Heart right ventricle (tissue), 16 donors: ENCODE data around the gene IMMP2L. TPM values are rescaled to one million over a fixed set of nuclear protein-coding genes. Genes with fewer than 3 reads are reported as not detected.

Source experiments
- ATAC-seq, 8 donors: fragments of 200-7000 bp; cut with Tn5 transposase; one replicate each; pipeline ENCODE4 v1.9.1; 2020; ENCODE audit warnings: mild to moderate bottlenecking in 8 of 8, moderate library complexity in 8 of 8, moderate number of reproducible peaks in 1 of 8
- DNase-seq, 2 donors: peaks; one replicate each; pipeline ENCODE4 v3.0.0-alpha.2; 2020
- H3K27ac ChIP-seq, 10 donors: fragments of 200-600 bp; sonication (generic) in 2 of 10; one replicate each; pipeline versions ENCODE4 v1.5.0 to v1.8.0; 2020 to 2022; ENCODE audit warnings: mild to moderate bottlenecking in 3 of 10
- H3K27me3 ChIP-seq, 7 donors: fragments of 200-600 bp; one replicate each; pipeline ENCODE4 v1.8.0; 2021 to 2022; ENCODE audit warnings: mild to moderate bottlenecking in 2 of 7
- H3K36me3 ChIP-seq, 9 donors: fragments of 200-600 bp; sonication (generic) in 1 of 9; one replicate each; pipeline versions ENCODE4 v1.5.0 to v1.8.0; 2020 to 2022; ENCODE audit warnings: mild to moderate bottlenecking in 2 of 9
- H3K4me1 ChIP-seq, 9 donors: fragments of 200-600 bp; sonication (generic) in 1 of 9; one replicate each; pipeline versions ENCODE4 v1.5.0 to v1.8.0; 2020 to 2022; ENCODE audit warnings: mild to moderate bottlenecking in 4 of 9
- H3K4me3 ChIP-seq, 10 donors: fragments of 200-600 bp; sonication (generic) in 2 of 10; one replicate each; pipeline versions ENCODE4 v1.5.0 to v1.8.0; 2020 to 2022; ENCODE audit warnings: mild to moderate bottlenecking in 7 of 10, moderate library complexity in 2 of 10
- H3K9me3 ChIP-seq, 11 donors: fragments of 200-600 bp in 10 of 11; sonication (generic) in 2 of 11; one replicate each; pipeline versions ENCODE4 v1.5.0 to v1.8.0; 2013 to 2022; ENCODE audit warnings: mild to moderate bottlenecking in 2 of 11, control low read depth in 1 of 11, moderate library complexity in 1 of 11
- WGBS, 2 donors: extraction: QIAGEN DNeasy Blood & Tissue Kit; methylation state at CpG; one replicate each; pipeline ENCODE4 v1.1.7; 2013; ENCODE audit warnings: inconsistent platforms in 1 of 2; 5-methylcytosine and 5-hydroxymethylcytosine counted together
- intact Hi-C, 10 donors: fragments of 100-400 bp; cut with DNase I; formaldehyde crosslinking; loops; one replicate each; pipeline versions ENCODE4 v1.11.1 to v1.14.2; 2022
- polyA plus RNA-seq, 2 donors: library from polyadenylated mRNA; stranded (reverse); fragments of 200-250 nt; gene quantifications; one replicate each; pipeline ENCODE4 v1.2.3, GENCODE V29; 2013
- total RNA-seq, 10 donors: library from RNA; stranded (reverse); fragmentation: NEBNext Ultra II Directional in 3 of 10; extraction: Animal tissue kit (Norgen Biotek cat#: 25700) in 3 of 10; gene quantifications; one replicate each; pipeline versions ENCODE4 v1.2.1 to v1.2.4, GENCODE V29; 2021 to 2023
- TF ChIP-seq, protein P1 (sequence below), 9 donors: fragments of 200-600 bp; sonication (generic) in 2 of 9; IDR thresholded peaks; one replicate each; pipeline versions ENCODE4 v1.5.0 to v1.8.0; 2021 to 2022; ENCODE audit warnings: antibody characterized with exemption in 9 of 9, mild to moderate bottlenecking in 5 of 9, moderate library complexity in 1 of 9
- donor health status: Arrhythmogenic right ventricular cardiomyopathy.
- donor health status: ischemic (EF 13 %, LVEDD 7.1; RV severe dilation, severe dysfunction).
- donor health status: healthy with polysubstance abuse.
- donor health status: DM: no; HTN: yes; CAD: no.
- donor health status: DM: no; HTN: no; CAD: no.
- donor health status: ischemic (EF 25% LVEDD 6.9; RV normal size, moderate dysfunction).
- donor health status: ischemic (EF 25% LVEDD 5.7; RV mildly dilated, moderate dysfunction).
- donor health status: healthy.
- donor health status: DM: yes; HTN: yes; CAD: no.
- donor health status: Ischemic cardiomyopathy.
- donor health status: ischemic (EF 35%, LVEDD 5.7; RV mildly dilated, moderate dysfunction).
- donor health status: nonischemic (EF 11% LVEDD 7.7; RV severe dilation, severe dysfunction).
- donor health status: DM: yes; HTN: yes; CAD: no.
- donor health status: PGD.
- donor health status: ischemic (EF 29% LVEDD 5.4; RV normal size, mild dysfunction).
- donor health status: nonischemic (EF 23%, LVEDD 6.1; RV moderate dilation, normal function).

Gene IMMP2L
- total and polyA plus RNA-seq, 12 donors = 4.3 to 20.8 (median 17.3) TPM

DNA sequence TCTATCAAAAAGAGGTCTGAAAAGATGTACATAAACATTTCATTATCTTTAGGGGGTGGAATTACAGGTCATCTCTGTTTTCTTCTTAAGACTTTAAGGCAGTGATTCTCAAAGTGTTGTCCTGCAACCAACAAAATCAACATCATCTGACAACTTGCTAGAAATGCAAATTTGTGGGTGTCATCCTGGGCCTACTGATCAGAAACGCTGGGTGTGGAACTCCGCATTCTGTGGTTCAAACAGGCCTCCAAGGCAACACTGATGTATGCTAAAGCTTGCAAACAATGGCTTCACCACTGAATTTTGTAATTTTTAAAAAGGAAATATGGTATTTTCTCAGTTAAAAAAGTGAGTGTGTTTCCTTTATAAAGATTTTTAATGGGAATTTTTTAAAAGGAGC is 873.4 kb downstream of the IMMP2L start:
- Histone ChIP-seq H3K4me3 (no peak overlapping the region), H3K27me3 (no peaks in the 10 kb centered on the region), H3K4me1 (no peaks in the 10 kb centered on the region), H3K9me3 (peaks cover 0 to 5% (median 0%) of the 10 kb centered on the region in 11 donors), H3K27ac (no peak overlapping the region), H3K36me3 (no peaks in the 10 kb centered on the region)
- ATAC-seq = no peak
- DNase-seq = no peak
- intact Hi-C loops = no loop called here
- TF ChIP-seq, protein P1, sequence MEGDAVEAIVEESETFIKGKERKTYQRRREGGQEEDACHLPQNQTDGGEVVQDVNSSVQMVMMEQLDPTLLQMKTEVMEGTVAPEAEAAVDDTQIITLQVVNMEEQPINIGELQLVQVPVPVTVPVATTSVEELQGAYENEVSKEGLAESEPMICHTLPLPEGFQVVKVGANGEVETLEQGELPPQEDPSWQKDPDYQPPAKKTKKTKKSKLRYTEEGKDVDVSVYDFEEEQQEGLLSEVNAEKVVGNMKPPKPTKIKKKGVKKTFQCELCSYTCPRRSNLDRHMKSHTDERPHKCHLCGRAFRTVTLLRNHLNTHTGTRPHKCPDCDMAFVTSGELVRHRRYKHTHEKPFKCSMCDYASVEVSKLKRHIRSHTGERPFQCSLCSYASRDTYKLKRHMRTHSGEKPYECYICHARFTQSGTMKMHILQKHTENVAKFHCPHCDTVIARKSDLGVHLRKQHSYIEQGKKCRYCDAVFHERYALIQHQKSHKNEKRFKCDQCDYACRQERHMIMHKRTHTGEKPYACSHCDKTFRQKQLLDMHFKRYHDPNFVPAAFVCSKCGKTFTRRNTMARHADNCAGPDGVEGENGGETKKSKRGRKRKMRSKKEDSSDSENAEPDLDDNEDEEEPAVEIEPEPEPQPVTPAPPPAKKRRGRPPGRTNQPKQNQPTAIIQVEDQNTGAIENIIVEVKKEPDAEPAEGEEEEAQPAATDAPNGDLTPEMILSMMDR (IDR thresholded peaks at IDR 0.05) = no peak
- 88 to 90% methylated on average over 2 of the region's 2 CpGs for WGBS, 2 donors

- ATAC-seq = no peak
- intact Hi-C loops = no loop called here
- no peaks in the 10 kb centered on the region for H3K36me3 ChIP-seq
- no peaks in the 10 kb centered on the region for H3K27me3 ChIP-seq
- H3K27ac ChIP-seq = no peak overlapping the region
- H3K4me3 ChIP-seq = no peak overlapping the region
- no peaks in the 10 kb centered on the region for H3K4me1 ChIP-seq
- DNase-seq = no peak
- TF ChIP-seq, protein P1 (IDR thresholded peaks at IDR 0.05) = no peak
- peaks cover 0 to 5% (median 0%) of the 10 kb centered on the region in 11 donors for H3K9me3 ChIP-seq
Measured at GRCh38 chr7:110685899-110686298, 876.4 kb downstream of the IMMP2L start.

DNA sequence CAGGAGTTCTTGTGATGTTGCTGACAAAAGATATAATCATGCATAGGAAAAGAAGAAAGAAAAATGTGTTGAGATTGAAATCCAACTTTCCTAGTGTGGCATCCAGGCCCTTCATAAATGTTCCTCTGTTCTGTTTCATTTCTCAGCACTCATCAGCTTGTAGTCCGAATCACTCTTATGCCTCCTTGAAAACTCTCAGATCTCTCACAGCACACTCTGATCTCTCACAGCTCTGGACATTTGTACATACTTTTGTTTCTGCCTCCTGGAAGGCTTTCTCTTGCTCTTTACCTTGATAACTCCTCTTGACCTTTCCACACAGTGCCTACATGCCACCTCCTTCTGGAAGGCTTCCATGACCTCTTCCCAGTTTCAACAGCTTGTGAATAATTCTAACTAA is 880.4 kb downstream of the IMMP2L start:
- no peaks in the 10 kb centered on the region for H3K27me3 ChIP-seq
- intact Hi-C loops = no loop called here
- no peaks in the 10 kb centered on the region for H3K36me3 ChIP-seq
- no peak overlapping the region for H3K27ac ChIP-seq
- H3K4me3 ChIP-seq = no peak overlapping the region
- 14 to 41% methylated on average over 1 of the region's 1 CpG for WGBS, 2 donors
- ATAC-seq (peak in 2 of 8 donors; percentile 53 to 76), DNase-seq (no peak)
- TF ChIP-seq, protein P1 (IDR thresholded peaks at IDR 0.05) = no peak
- no peaks in the 10 kb centered on the region for H3K9me3 ChIP-seq
- H3K4me1 ChIP-seq = no peaks in the 10 kb centered on the region

GRCh38 chr7:110677405-110677804 is 884.9 kb downstream of the IMMP2L start:
- Histone ChIP-seq H3K4me3 (no peak overlapping the region), H3K9me3 (peaks cover 0 to 31% (median 7%) of the 10 kb centered on the region in 11 donors), H3K36me3 (no peaks in the 10 kb centered on the region), H3K27me3 (no peaks in the 10 kb centered on the region), H3K27ac (no peak overlapping the region), H3K4me1 (no peaks in the 10 kb centered on the region)
- intact Hi-C loops = no loop called here
- no peak for ATAC-seq
- DNase-seq = no peak
- WGBS, 2 donors = 49 to 54% methylated on average over 5 of the region's 5 CpGs
- TF ChIP-seq, protein P1 (IDR thresholded peaks at IDR 0.05) = no peak
